Mucosa of rectum (tissue), 2 donors: Measurements from ENCODE around the gene GPR3.
"Not testable (repeated sequence)": the region's sequence is repeated elsewhere in the genome, so short reads cannot be mapped to it uniquely, and the experiment has no call there.

Experiments
- H3K27ac ChIP-seq, 2 donors: one replicate each; pipeline ENCODE4 v1.7.0; 2013; ENCODE audit warnings: inconsistent platforms in 2 of 2, low read depth in 2 of 2, low read length in 2 of 2
- H3K27me3 ChIP-seq, 2 donors: one replicate each; pipeline ENCODE4 v1.7.0; 2013; ENCODE audit warnings: low read length in 2 of 2; ENCODE audit not compliant: control insufficient read depth in 2 of 2, insufficient read depth in 2 of 2
- H3K36me3 ChIP-seq, 2 donors: one replicate each; pipeline ENCODE4 v1.7.0; 2013; ENCODE audit warnings: low read length in 2 of 2; ENCODE audit not compliant: control insufficient read depth in 2 of 2, insufficient read depth in 2 of 2
- H3K4me1 ChIP-seq, 2 donors: one replicate each; pipeline ENCODE4 v1.7.0; 2013; ENCODE audit warnings: low read length in 2 of 2, mild to moderate bottlenecking in 1 of 2; ENCODE audit not compliant: control insufficient read depth in 2 of 2, insufficient read depth in 2 of 2
- H3K4me3 ChIP-seq, 2 donors: one replicate each; pipeline ENCODE4 v1.7.0; 2013; ENCODE audit warnings: low read length in 2 of 2
- H3K9ac ChIP-seq, 2 donors: one replicate each; pipeline ENCODE4 v1.7.0; 2013; ENCODE audit warnings: low read length in 2 of 2, low read depth in 1 of 2, mild to moderate bottlenecking in 1 of 2
- H3K9me3 ChIP-seq, 2 donors: one replicate each; pipeline ENCODE4 v1.7.0; 2013; ENCODE audit warnings: low read length in 2 of 2; ENCODE audit not compliant: control insufficient read depth in 2 of 2
- donor health status: healthy.
- donor health status: Normal muscosa, but diverticular disease.

The GPR3 gene

GRCh38 chr1:27400963-27401341 is 8.5 kb downstream of the GPR3 start:
- Histone ChIP-seq H3K36me3 (peaks cover 4% of the 10 kb centered on the region in 2 donors), H3K4me3 (no peak overlapping the region), H3K4me1 (peaks cover 17 to 28% of the 10 kb centered on the region in 2 donors), H3K27me3 (no peaks in the 10 kb centered on the region), H3K9ac (no peak overlapping the region), H3K9me3 (no peaks in the 10 kb centered on the region), H3K27ac (no peak overlapping the region)

GRCh38 chr1:27402349-27402754 is 9.9 kb downstream of the GPR3 start:
- peak overlapping the region; percentile 58 to 66 for H3K27ac ChIP-seq
- peaks cover 11 to 14% of the 10 kb centered on the region in 2 donors for H3K36me3 ChIP-seq
- H3K4me1 ChIP-seq, result peaks cover 18 to 31% of the 10 kb centered on the region in 2 donors
- H3K9ac ChIP-seq, result peak overlapping the region in 1 of 2 donors; percentile 18
- no peaks in the 10 kb centered on the region for H3K9me3 ChIP-seq
- H3K4me3 ChIP-seq, result no peak overlapping the region
- H3K27me3 ChIP-seq, result no peaks in the 10 kb centered on the region

GRCh38 chr1:27403065-27403726 is 10.8 kb downstream of the GPR3 start:
- Histone ChIP-seq H3K36me3 (peaks cover 20 to 22% of the 10 kb centered on the region in 2 donors), H3K27me3 (no peaks in the 10 kb centered on the region), H3K9ac (no peak overlapping the region), H3K9me3 (no peaks in the 10 kb centered on the region), H3K4me3 (peak overlapping the region in 1 of 2 donors; percentile 33), H3K27ac (peak overlapping the region; percentile 58 to 66), H3K4me1 (peaks cover 19 to 31% of the 10 kb centered on the region in 2 donors)

- Histone ChIP-seq H3K36me3 (peaks cover 26 to 29% of the 10 kb centered on the region in 2 donors), H3K4me3 (no peak overlapping the region), H3K9ac (no peak overlapping the region), H3K27me3 (no peaks in the 10 kb centered on the region), H3K9me3 (no peaks in the 10 kb centered on the region), H3K27ac (peak overlapping the region; percentile 58 to 66), H3K4me1 (peaks cover 19 to 26% of the 10 kb centered on the region in 2 donors)
Observed at GRCh38 chr1:27403931-27404330, 11.5 kb downstream of the GPR3 start.

GRCh38 chr1:27405074-27405473 is 12.7 kb downstream of the GPR3 start:
- Histone ChIP-seq H3K9ac (no peak overlapping the region), H3K27ac (peak overlapping the region; percentile 5 to 48), H3K36me3 (peaks cover 31 to 35% of the 10 kb centered on the region in 2 donors), H3K27me3 (no peaks in the 10 kb centered on the region), H3K4me3 (no peak overlapping the region), H3K9me3 (no peaks in the 10 kb centered on the region), H3K4me1 (peaks cover 19 to 23% of the 10 kb centered on the region in 2 donors)

GRCh38 chr1:27405598-27406361 is 13.4 kb downstream of the GPR3 start:
- H3K27me3 ChIP-seq, H3K27ac ChIP-seq, H3K4me3 ChIP-seq, H3K9me3 ChIP-seq, H3K9ac ChIP-seq: not testable (repeated sequence)
- Histone ChIP-seq H3K4me1 (peaks cover 19 to 23% of the 10 kb centered on the region in 2 donors), H3K36me3 (peaks cover 38 to 42% of the 10 kb centered on the region in 2 donors)

- no peaks in the 10 kb centered on the region for H3K9me3 ChIP-seq
- peaks cover 43 to 47% of the 10 kb centered on the region in 2 donors for H3K36me3 ChIP-seq
- H3K4me3 ChIP-seq, result no peak overlapping the region
- no peaks in the 10 kb centered on the region for H3K27me3 ChIP-seq
- peaks cover 19 to 23% of the 10 kb centered on the region in 2 donors for H3K4me1 ChIP-seq
- H3K27ac ChIP-seq, result no peak overlapping the region
- H3K9ac ChIP-seq, result no peak overlapping the region
Observed at GRCh38 chr1:27406362-27406680, 13.9 kb downstream of the GPR3 start.

- peaks cover 46 to 50% of the 10 kb centered on the region in 2 donors for H3K36me3 ChIP-seq
- not testable (repeated sequence) for H3K27ac ChIP-seq, H3K27me3 ChIP-seq, H3K9me3 ChIP-seq, H3K9ac ChIP-seq, H3K4me3 ChIP-seq
- H3K4me1 ChIP-seq, result peaks cover 19 to 20% of the 10 kb centered on the region in 2 donors
Observed at GRCh38 chr1:27406791-27407190, 14.4 kb downstream of the GPR3 start.

GRCh38 chr1:27408151-27408550 is 15.7 kb downstream of the GPR3 start:
- no peaks in the 10 kb centered on the region for H3K9me3 ChIP-seq
- H3K36me3 ChIP-seq, result peaks cover 59 to 64% of the 10 kb centered on the region in 2 donors
- H3K27me3 ChIP-seq, result no peaks in the 10 kb centered on the region
- no peak overlapping the region for H3K4me3 ChIP-seq
- peaks cover 8 to 9% of the 10 kb centered on the region in 2 donors for H3K4me1 ChIP-seq
- H3K9ac ChIP-seq, result no peak overlapping the region
- H3K27ac ChIP-seq, result no peak overlapping the region

- Histone ChIP-seq H3K27me3 (no peaks in the 10 kb centered on the region), H3K9ac (no peak overlapping the region), H3K4me3 (no peak overlapping the region), H3K9me3 (no peaks in the 10 kb centered on the region), H3K27ac (no peak overlapping the region), H3K4me1 (peaks cover 2% of the 10 kb centered on the region in 2 donors), H3K36me3 (peaks cover 73 to 79% of the 10 kb centered on the region in 2 donors)
Observed at GRCh38 chr1:27409669-27410068, 17.2 kb downstream of the GPR3 start.
